ENCODE measurements around the gene ZW10.
A peak's percentile ranks its signal among the peaks of the same experiment; 100 is the strongest.
"Not testable (repeated sequence)": the region's sequence is repeated elsewhere in the genome, so short reads cannot be mapped to it uniquely, and the experiment has no call there.

ZW10 gene

DNA sequence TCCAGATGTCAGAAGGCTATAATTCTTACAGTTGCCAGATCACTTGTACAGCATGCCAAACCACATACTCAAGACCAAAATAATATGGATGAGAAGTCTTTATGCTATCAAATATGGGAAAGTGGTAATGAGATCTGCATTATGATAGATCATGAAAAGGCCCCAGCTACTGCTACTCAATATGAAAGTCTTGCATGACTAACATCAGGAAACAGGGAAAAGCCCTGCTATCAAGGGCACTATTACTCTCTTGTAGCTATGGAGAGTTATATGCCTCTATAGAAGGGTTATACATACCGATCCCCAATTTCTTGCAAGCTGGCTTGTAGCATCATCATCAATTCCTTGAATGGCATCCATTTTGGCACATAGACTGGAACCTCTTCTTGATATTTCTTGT, 37.2 kb downstream of the ZW10 start:
- FAIRE-seq, result no peak

DNA sequence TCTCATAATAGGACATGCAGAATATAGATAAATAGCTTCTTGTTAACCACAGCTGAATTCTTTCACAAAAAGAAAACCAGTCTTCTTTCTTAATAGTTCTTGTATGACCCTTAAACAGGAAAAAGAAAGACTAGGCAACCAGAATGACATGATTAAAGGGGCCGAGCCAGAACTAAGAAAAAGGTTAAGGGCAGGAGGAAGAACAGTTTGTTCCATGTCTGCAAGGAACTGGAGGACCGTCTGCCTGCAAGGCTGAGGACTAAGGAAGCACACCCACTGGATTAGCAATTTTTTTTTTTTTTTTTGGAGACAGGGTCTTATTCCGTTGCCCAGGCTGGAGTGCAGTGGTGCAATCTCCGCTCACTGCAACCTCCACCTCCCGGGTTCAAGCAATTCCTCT, 41.4 kb downstream of the ZW10 start:
- no peak for FAIRE-seq

DNA sequence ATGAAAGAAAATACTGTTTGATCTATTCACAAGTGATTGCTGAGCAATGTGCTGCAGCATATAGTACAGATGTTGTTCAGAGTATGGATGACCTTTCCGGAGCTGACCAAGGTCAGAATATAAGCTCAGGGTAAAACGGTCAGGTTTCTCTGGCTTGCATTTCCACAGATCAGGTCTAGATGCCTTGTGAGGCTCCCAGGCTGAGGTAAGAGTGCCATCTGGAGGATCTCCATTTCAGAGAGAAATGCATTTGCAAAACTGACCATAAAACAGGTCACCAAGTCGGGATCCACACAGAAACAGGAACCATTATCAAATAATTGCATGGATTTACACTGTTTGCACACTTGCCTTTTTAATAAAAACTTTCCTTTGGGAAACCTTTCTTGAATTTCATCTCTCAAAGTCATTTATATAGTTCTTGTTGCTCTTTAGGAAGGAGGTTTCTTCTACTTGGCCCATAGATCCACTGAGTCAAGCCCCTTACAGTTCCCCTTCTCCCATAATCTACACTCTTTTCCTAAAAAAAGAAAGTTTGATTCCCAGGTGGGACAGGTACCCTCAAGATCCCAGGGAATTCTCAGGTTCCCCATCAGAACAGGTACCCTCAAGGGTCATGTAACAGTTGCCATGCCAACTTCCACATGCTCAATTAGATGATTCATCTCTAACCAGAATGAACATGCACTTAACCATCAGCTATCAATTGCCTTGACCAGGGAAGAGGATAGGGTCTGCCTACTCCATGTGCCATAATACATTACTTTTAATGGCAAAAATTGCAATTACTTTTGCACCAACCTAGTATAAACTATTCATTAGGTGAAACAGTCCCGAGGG, 42.4 kb downstream of the ZW10 start:
- FAIRE-seq, result peak; percentile 53

DNA sequence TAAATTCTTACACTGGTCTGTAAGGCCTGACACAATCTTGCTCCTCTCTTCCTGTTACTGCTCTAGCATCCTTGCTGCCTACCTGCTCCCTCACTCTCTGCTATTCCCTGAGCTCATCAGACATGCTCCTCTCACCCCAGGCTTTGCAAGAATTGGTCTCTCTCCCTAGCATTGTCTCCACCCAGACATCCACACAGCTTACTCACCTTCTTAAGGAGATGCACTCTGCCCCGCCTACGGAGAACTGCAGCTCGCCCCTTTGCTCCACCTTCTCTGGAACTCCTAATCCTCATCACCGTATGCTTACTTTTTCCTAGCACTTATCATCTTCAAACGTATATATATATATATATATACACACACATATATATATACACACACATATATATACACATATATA, 44.0 kb downstream of the ZW10 start:
- FAIRE-seq, result no peak

DNA sequence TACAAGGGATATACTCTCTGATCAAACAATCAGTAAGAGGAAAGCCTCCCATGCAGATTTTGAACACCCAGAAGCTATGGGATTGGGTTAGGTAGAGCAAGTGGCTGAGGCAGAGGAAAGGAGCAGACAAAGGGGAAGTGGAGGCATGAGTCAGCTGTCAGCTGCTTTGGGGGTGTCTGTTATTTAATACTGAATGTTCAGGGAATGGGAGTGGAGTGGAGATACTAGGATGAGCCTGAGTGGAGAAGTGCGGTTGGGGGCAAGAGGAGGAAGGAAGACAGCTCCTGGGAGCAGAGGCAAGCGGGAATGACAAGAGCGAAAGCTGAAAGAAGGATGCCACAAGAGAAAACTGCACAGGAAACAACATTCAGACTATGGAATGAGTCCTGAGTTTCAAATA, 44.7 kb downstream of the ZW10 start:
- no peak for FAIRE-seq

DNA sequence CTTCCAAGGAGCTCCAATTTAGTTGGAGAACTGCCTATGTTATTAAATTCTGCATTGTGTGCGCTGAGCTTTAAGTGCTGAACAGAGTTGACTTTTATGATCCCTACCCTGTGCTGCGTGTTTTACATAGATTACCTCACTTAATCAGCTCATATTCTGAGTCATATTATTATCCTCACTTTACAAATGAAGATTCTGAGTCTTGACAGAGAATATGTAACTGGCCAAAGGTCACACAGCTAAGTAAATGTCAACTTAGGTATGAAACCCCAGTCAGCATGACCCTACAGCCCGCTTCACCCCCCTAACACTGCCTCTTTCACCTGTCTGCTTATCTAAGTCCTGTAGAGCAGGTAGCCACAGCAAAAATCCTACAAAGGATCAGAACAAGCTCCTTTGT, 47.6 kb downstream of the ZW10 start:
- no peak for FAIRE-seq

DNA sequence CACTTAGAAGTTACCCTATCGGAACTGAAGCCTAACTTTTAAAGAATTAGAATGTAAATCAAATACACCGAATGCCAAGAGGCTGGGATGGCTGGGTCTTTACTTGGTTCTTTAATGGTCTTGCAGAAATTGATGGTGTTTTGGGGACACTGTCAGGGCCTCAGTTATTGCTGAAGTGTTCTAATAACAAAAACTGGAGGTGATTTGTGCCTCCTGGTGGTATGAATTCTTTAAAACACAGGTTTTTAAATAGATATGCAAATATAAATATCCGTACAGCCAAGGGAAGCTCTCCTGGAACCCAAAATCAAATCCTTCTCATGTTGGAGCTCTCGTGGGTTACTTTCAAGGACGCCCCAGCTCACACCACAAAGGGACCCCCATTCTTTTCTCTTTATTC, 48.1 kb downstream of the ZW10 start:
- FAIRE-seq, result no peak

DNA sequence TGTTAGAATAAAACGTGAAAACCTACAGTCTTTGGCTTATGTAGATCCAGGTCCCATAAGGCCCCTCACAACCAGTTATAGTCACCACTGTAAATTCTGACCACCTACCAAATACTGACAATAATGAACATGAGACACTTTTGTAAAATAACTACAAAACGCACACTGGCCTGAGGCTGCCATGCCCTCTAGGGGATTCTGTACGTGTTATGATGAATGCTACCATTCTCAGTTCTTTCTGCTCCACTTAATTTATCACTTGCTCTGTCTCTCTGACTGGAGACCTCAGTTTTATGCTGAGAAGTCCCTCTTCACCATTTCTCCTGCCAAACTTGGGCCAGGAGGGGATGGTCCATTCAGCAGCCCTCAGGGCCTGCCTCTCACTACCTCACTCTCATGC, 48.7 kb downstream of the ZW10 start:
- FAIRE-seq, result no peak

DNA sequence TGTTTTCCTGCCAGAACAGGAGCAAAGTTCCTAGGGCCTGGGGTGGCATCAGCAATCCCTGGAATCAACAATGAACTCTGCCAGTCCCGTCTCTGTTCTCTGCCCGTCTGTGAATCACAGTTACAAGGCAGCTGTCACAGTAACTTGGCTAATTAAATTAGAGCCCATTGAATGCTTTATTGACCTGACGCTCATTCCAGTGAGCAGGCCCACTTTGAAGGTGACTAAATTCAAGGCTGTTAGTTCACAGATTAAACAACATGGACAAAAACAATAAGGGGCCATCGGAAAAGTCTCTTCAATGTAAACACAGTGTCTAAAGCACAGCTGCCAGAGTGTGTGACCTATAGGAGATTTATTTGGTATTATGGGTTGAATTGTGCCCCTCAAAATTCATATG, 49.7 kb downstream of the ZW10 start:
- FAIRE-seq, result no peak

DNA sequence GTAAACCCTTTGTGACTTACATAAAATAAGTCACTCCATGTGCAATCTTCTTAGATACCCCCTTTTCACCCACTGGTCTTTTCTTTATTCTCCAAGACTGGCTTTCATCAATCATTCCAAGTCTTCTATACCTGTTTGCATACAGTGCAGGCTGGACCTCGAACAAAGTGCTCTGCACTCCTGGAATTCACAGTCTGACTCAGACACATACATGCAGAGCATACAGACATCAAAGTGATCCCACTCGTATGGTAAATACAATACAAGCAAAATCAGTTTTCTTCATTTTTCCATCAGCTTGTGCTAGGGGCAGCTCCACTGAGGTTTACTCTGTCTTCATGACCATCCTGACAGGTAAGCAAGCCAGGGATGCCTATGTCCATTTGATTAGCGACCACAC, 50.6 kb downstream of the ZW10 start:
- FAIRE-seq, result no peak

DNA sequence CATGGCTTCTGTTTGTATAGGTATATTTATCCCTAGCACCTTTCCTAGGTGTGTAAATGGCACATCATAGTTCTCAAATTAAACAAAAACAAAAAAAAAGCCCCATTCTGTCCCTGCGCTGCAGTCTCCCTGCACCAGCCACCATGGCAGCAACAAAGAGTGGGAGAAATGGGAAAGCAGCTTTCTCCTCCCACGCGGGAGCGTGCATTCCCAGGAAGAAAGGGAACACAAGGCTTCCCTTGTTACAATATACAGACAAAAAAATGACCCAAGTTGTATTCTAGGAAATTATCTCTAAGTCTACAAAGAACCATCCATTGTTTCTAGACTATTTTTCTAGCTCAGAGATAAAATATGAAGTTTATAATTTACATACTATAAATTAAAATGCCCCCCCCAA, 51.3 kb downstream of the ZW10 start:
- FAIRE-seq, result no peak

DNA sequence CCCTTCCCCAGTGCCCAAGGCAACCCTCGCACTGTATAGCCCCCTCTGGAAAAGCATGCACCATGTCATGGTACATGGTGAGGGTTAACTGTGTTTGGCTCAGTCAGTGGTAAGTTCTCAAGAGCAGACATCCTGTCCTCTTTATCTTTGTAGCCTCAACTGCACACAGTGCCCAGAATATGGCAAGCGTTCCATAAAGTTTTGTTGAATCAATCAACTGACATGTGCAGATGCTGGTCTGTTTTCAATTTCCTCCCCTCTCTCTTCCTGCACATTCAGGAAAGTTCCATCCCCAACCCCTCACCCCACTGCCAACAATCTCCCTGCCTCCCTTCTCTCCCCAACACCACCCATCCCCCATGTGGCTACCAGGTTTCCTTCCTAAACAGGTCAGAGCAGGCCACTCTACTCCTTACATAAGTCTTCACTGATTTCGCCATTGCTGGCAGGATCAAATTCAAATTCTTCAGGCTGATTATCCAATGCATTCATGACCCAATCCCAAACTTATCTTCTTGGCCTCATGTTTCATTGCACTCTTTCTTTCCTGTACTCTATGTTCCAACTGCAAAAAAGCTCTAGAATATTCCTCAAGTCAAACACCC, 51.9 kb downstream of the ZW10 start:
- no peak for FAIRE-seq

DNA sequence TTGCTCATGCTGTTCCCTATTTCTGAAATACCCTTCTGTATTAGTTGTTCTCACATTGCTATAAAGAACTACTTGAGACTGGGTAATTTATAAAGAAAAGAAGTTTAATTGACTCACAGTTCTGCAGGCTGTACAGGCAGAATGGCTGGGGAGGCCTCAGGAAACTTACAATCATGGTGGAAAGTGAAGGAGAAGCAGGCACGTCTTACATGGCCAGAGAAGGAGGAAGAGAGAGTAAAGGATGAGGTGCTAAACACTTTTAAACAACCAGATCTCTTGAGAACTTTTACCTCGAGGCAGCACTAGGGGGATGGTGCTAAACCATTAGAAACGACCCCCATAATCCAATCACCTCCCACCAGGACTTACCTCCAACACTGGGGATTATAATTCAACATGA, 53.0 kb downstream of the ZW10 start:
- not testable (repeated sequence) for FAIRE-seq

DNA sequence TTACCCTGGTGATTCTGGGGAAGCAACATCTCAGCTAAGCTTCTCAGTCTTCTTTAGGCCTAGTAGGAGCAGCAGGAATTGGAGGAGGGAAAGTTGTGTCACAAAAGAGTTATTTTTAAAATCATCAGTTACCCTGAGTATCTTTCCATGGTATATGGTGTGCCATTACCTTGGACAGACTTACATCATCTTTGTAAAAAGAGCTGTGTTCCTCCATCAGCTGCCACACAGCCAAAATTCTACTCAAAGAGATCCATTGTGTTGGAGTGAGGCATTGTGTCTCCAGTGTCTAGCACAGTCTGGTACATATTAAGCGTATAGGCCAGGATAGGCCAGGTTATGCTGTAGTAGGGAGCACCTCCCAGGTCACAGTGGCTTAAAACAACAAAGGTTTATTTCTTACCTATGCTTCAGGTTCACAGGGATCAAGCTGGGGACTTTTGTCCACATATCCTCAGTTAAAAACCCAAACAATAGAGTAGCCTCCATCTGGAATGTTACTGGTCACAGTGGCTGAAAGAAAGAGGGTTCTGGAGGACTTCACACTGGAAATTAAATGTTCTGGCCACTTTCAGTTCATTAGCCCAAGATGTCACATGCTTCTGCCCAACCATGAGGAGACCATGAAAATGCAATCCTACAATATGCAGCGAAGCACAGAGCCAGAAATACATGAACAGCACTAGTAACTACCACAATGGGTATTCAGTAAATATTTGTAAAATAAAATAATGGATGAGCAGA, 57.4 kb downstream of the ZW10 start:
- FAIRE-seq, result no peak

DNA sequence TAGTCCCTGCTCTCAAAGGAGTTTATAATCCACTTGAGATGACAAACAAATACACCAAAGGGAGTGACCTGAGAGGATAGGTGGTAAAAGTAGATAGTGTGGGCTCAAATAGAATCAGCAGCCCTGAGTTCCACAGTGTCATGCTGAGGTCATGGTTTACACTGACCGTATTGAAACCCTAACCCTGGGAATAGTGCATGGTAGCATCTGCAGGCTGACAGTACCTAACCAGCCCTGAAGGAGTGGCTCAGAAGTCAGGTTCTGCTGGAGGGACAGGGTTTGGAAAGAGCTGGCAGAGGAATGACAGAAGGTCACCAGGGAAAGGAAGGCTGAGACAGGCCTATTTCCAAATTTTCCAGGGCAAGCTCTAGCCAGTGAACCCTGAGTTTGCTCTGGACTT, 58.2 kb downstream of the ZW10 start:
- FAIRE-seq, result no peak

DNA sequence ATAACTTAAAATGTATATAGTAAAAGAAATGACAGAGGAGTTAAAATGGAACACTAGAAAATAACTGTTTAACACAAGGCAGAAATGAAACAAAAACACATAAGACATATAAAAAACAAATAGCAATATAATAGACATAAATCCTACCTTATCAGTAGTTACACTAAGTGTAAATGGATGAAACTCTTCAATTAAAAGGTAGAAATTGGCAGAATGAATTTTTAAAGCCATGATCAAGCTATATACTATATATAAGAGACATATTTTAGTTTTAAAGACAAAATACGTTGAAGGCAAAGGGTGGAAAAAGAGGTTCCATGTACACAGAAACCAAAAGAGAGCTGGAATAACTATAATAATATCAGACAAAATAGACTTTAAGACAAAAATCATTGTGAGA, 62.5 kb downstream of the ZW10 start:
- no peak for FAIRE-seq

DNA sequence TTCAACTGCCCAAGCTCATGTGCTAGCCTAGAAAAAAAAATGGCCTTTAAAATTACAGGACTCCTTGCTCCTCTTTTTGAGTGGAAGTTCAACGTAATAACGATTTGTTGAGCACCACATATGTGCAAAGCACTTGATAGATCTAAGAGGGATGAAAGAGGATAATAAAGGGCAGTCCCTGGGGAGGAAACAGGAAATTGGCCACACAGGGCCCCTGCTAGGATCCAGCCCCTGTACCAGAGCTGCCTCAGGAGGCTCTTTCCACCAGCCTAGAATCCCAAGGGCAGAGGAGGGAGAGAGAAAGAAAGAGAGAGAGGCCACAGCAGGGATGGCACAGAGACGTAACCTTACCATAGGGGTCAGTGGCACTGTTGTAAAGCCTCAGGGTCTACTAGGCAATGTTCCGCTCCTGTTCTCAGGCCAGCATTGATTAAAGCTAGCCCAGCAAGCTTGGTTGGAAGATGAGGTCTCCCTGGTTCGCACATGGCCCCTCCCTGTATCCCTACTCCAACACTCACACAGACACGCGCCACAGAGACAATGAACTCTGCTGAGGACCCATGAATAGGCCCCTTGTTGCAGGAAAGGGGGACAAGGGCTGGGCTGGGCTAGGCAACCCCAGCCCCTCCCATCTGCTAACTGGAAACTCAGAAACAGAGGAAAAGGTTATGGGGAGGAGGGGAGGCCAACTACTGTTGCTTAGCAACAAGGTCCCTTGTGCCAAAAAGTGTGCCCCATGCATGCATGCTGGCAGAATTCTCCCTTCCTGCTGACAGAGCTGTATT, 67.4 kb downstream of the ZW10 start, which contains the start of gene TMPRSS5:
TMPRSS5 (minus strand) TSS at position 438 of the 785 bp plus-strand sequence; CDS start at position 354, 84 bp downstream.
- FAIRE-seq, result no peak

DNA sequence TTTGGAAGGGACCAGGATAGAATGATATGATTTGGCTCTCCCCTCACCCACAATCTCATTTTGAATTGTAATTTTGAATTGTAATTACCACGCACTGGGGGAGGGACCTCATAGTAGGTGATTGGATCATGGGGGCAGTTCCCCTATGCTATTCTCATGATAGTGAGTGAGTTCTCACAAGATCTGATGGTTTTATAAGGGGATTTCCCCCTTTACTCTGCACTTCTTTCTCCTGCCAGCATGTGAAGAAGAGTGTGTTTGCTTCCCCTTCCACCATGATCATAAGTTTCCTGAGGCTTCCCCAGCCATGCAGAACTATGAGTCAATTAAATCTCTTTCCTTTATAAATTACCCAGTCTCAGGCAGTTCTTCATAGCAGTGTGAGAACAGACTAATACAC, 69.9 kb downstream of the ZW10 start:
- not testable (repeated sequence) for FAIRE-seq

DNA sequence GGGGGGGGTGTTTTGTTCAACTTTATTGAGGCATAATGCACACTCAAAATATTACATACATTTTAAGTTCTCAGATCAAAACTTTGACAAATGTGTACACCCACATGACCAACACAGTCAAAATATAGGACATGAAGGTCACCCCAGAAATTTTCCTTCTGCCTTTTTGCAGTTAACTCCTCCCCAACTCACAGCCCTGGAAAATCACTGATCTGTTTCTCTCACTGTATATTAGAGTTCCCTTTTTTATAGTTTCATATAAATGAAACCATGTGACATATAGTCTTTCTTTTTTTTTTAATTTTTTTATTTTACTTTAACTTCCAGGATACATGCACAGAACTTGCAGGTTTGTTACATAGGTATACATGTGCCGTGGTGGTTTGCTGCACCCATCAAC, 72.0 kb downstream of the ZW10 start:
- no peak for FAIRE-seq

DNA sequence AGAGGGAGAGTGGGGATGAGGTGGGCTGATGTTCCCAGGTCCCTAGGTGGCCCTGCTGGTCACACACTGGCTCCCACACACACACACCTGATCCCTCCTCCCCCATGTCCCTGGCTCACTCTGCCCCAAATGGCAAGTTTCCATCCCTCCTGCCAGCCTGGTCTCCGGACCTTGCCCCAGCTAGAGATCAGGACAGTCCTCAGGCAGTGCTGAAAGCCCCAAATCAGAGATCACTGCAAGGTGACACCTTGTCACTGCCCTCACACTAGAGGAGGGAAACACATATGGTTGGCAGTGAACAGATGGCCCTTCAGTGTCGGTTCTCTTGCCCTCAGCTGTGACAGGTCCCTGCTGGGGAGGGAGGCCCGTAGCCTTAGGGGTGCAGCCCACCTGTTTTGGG, 75.0 kb downstream of the ZW10 start:
- FAIRE-seq, result no peak

DNA sequence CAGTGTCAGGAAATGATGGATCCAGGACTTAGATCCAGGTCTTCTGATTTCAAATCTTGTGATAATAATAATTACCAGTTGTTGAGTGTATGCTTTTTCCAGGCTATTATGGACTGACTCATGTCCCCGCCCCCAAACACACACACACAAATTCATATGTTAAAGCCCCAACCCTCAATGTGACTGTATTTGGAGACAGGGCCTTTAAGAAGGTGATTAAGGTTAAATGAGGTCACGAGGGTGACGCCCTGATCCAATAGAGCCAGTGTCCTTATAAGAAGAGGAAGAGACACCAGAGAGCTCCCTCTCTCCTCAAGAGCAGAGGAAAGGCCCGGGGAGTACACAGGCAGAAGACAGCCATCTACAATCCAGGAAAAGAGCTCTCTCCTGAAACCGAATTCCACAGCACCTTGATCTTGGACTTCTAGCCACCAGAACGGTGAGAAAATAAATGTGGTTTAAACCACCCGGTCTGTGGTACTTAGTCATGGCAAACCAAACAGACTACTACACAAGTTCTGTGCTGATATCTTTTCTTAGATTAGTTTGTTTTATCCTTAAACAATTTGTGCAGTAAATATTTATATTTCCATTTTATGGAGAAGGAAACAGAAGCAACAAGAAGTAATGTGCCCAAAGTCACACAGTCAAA, 75.6 kb downstream of the ZW10 start:
- FAIRE-seq, result no peak

DNA sequence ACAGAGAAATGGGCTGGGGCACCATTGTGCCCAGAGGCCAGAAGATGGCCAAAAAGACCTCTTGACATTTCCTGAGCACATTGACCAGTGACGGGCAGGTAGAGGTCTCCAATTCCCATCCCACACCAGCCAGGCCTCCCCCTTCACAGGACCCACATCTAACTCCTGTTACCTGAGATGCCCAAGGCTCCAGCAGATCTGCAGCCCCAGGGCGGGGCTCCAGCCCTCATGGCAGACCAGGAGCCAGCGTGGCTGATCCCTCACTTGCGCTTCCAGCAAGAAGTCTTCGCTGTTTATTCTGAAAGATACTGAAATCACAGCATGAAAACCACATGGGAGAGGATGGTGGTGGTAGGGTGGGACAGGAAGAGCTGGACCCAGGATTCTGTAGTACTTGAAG, 76.4 kb downstream of the ZW10 start:
- FAIRE-seq, result no peak

DNA sequence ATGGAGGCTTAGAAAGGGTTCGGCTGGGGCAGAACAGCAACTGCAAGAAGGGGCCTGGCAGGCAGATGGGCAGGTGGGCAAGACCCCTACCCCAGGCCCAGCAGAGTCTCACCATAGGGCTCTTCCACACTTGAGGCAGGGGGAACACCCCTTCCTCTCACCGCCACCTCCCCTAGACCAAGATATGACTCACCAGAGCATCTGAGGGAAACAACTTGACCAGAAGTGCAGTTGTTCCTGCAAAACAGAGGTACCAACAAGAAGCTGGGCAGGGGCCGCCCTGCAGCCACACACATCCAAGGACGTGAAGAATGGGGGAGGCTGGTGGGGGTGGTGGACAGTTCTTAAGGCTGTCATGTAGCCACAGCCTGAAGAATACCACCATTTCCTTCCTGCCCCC, 78.3 kb downstream of the ZW10 start:
- no peak for FAIRE-seq

Measured in endometrium (tissue), 2 donors.